COLO668 (cell line): ENCODE measurements around the gene CATSPERD.

Experiments used
- DNase-seq: peaks from one replicate; lab custom pipeline; 2025; ENCODE audit not compliant: unreplicated experiment; lab: John Stamatoyannopoulos, UW

The CATSPERD gene

DNA sequence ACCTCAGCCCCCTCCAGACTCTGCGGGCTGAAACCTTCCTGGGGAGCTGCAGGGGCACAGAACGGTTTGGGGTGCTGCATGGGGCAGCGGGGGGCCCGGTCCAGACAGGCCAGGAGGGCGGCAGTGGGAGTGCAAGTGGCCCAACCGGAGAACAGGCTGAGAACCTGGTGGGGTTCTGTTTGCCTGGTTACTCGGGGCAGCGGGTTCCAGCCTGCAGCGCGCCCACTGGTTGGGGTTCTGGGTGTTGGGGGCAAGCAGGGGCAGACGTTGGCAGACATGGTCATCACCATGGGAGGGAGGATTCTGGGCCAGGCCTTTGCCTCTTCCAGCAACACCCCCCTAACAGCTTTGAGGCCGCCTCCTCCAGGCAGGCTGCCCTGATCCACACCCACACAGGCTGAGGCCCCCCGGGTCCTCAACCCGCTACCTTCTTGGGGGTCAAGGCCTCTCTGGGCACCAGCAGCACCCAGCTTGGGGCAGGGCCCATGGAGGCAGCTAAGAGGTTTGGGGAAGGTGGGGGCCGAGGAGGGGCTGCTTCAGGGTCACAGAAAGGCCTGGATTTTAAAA, 64.2 kb downstream of the CATSPERD start, which contains the start of gene PRR22:
Gene PRR22, minus strand, starts transcription at position 166 of the 567 bp plus-strand sequence. Its CDS starts 86 bp downstream, at position 80.
- no peak for DNase-seq

- DNase-seq: no peak
These were observed 65.0 kb downstream of the CATSPERD start for GRCh38 chr19:5785423-5785822.

GRCh38 chr19:5786593-5787408, 66.4 kb downstream of the CATSPERD start:
- no peak for DNase-seq

GRCh38 chr19:5787409-5788182, 67.2 kb downstream of the CATSPERD start:
- no peak for DNase-seq

- DNase-seq: no peak
These were observed 68.0 kb downstream of the CATSPERD start for GRCh38 chr19:5788422-5788821.

- DNase-seq: no peak
These were observed 68.9 kb downstream of the CATSPERD start for GRCh38 chr19:5789351-5789761.

DNA sequence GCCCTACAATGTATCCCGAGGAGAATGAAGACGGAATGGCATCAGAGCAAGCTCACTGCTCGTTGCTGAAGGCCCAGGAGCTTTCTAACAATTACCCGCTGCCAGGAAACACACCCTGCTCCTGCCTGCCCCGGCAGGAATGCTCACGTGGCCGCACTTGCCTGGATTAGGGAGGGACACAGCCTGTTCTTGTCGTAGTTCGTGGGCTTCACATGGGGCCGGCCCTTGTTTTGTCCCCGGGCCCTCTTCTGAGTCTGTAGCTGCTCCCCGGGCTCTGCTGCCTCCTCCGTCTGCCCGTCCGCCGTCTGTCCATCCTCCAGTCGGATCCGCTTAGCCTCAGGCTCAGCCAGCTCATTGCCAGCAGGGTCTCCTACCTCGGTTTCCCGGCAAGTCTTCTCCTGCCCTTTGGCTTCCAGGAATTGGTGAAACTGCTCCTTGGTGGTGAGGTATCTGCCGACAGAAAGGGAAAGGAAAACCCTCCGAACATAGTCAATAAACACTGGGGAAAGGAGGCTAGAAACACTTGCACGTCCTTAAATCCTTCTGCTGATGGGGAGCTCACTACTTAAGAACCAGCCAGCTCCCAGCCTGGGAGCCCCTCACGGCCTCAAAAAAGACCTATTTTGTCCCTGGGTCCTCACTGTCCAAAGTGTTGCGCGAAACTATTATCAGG, 69.6 kb downstream of the CATSPERD start:
- DNase-seq: no peak

DNA sequence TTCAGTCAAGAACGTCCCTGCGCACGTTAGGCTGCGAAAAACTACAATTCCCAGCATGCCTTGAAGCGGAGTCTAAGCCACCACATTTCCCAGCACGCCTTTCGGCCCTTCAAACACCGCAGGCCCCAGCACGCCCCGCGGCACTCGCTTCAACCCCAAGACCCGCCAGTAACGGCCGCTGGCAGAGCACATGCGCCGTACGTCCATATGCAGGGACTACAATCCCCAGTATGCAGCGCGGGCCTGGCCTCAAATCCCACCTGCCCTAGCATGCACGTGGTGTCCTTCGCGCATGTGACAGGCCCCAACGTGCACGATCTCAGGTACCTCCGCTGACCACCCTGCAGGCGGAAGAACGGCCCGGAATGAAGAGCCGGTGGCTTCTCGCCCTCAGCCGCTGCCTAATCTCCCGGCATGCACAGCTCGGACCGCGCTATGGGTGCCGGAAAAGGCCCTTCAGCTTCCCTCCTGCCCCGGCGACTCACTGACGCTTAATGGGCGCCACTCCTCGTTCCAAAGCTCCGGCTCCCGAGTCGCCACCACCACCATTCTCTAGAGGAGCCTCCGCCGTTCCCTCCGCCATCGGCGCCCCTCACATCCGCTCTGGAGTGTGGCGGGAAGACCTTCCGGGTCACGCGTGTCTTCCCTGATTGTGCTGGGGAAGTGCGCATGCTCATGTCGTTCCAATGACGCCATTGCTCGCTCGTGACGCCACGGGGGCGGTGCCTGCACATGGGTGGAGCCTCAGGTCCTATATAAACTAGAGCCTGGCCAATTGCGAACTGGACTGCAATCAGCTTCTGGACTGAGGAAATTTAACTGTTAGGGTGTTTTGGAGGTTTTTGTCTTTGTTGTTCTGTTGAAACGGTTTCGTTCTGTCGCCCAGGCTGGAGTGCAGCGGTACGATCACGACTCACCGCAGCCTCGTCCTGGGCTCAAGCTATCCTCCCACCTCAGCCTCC, 70.4 kb downstream of the CATSPERD start, which contains the start of gene DUS3L:
Gene DUS3L, minus strand, starts transcription at position 605 of the 962 bp plus-strand sequence. Its CDS starts 22 bp downstream, at position 583.
- peak; percentile 98 for DNase-seq

DNA sequence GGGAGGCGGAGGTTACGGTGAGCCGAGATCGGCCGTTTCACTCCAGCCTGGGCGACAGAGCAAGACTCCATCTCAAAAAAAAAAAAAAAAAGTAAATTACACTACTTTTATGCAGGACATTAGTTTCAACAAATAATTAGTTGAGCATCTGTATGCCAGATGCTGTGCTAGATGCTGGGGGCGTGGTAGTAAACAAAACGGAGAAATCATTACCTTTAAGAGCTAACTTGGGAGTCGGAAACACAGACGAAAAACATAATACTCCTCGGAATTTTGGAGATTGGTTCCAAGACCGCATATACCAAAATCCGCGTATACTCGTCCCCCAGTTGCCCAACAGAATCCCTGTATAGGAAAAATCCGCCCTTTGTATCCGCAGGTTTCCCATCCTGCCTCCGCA, 71.8 kb downstream of the CATSPERD start:
- DNase-seq: no peak

- DNase-seq: no peak
These were observed 72.8 kb downstream of the CATSPERD start for GRCh38 chr19:5793188-5793587.

- no peak for DNase-seq
These were observed 75.0 kb downstream of the CATSPERD start for GRCh38 chr19:5795382-5795919.

- DNase-seq: no peak
These were observed 77.8 kb downstream of the CATSPERD start for GRCh38 chr19:5798244-5798643.

DNA sequence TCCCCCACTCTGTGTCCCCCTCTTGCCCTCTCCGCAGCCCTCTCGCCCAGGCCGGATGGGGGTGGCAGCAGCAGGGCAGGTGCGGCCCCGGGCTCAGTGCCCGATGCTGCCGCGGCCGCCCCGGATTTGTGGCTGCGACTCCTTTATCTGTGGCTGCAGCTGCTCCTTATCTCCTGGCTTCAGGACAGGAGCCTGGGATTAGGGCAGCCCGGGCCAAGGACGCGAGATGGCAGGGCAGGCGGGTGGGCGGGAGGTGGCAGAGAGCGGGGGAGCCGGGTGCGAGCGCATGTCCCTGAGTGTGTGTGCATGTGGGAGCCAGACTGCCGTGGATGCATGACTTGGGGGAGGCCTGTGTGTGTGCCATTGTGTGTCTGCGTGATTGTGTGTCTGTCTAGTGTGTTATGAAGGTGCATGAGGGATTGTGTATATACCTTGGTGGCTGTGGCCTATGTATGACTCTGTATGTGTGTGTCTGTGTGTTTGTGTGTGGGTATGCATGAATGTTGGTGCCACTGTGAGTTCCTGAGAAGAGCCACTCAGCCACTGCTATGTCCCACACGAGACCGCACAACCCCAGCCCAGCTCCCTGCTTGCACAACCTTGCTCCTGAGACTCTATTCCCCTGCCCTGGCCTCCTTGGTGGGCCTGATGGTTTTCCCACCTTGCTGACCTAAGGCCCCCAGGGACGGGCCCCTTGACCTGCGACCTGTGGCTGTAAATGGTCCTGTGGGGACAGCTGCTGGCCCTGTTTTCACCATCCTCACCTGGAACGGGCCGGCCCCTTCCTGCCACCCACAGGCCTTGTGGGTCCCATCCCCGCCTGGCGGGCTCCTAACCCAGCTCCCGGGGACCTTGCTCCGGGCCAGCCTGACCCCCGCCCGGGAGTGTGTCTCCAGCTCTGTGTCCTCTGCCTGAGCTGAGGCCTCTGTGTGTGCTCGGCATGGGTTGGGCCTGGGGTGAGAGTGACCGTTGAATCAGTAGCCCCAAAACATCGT, 79.1 kb downstream of the CATSPERD start:
- peak; percentile 46 for DNase-seq

GRCh38 chr19:5800361-5801270, 80.2 kb downstream of the CATSPERD start:
- no peak for DNase-seq

DNA sequence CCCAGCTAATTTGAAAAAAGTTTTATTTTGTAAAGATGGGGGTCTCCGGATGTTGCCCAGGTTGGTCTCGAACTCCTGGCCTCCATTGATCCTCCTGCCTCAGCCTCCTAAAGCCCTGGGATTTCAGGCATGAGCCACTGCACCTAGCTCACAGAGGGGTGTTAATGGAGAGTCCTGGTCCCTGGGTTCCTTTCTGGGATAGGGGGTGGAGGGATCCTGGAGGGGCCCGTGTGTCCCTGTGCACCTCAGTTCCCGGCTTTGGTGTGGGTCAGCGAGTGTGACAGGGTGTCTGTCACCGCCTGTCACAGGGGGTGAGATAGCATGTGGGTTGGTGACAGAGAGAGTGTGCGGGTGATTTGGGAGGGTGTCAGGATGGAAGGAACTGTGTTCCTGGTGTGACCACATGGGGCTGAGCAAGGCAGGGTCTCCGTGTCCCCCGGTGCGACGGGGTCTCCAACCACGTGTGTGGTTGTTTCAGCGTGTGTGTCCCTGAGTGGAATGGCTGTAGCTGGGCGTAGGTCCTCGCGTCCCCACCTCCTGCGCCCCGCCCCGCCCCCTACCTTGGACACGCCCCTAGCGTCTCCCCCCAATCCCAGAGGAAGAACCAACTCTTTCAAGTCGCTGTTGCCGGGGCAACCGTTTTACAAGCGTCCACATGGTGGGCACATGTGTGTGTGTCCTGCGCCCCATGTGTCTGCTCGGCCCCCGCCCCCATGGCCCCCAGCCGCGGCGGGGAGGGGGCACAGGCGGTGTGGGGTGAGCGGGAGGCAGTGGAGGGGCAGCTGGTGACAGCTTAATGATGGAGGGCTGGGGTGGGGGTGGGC, 81.6 kb downstream of the CATSPERD start:
- no peak for DNase-seq

- DNase-seq: no peak
These were observed 83.0 kb downstream of the CATSPERD start for GRCh38 chr19:5803441-5803751.
